Measurements from ENCODE around the gene INSR.
"Not testable (repeated sequence)": the region's sequence is repeated elsewhere in the genome, so short reads cannot be mapped to it uniquely, and the experiment has no call there.

The INSR gene

DNA sequence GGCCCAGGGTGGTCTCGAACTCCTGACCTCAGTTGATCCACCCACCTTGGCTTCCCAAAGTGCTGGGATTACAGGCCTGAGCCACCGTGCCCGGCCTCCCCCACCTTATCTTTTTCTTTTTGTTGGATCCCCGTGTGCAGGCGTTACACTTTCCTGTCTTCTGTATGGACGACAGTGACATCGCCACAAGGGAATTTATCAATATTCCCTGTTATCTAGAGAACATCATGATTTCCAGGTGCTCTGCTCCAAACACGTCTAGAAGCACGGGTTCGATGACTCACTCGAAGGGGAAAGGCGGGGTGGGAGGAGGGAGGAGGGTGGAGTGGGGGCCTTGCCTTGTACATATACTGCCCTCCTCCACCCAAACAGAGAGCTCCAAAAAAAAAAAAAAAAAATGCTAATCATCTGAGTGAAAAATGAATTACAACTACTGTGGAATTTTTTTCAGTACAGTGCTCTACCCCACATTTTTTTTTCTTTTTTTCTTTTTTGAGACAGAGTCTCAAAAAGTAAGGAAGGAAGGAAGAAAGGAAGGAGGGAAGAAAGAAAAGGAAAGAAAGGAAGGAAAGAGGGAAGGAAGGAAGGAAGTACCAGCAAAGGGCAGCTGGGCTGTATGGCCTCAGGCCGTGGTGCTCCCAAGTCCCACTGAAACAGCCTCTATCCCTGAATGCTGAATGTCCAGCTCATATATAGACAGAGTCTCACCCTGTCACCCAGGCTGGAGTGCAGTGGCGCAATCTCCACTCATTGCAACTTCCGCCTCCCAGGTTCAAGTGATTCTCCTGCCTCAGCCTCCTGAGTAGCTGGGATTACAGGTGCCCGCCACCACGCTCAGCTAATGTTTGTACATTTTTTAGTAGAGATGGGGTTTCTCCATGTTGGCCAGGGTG lies 36.8 kb downstream of the INSR start:
- DNase-seq: no peak

DNA sequence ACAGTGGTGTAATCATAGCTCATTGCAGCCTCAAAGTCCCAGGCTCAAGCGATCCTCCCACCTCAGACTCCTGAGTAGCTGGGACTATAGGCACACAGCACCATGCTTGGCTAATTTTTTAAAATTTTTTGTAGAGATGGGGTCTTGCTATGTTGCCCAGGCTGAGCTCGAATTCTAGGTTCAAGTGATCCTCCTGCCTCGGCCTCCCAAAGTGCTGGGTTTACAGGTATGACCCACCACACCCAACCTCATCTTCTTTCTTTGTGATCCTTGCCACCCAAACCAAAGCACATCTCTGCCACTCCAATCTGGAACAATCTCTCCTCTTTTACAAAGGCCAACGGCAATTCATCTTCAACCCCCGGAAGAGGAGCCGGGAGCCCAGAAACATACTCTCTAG lies 38.6 kb downstream of the INSR start:
- no peak for DNase-seq

DNA sequence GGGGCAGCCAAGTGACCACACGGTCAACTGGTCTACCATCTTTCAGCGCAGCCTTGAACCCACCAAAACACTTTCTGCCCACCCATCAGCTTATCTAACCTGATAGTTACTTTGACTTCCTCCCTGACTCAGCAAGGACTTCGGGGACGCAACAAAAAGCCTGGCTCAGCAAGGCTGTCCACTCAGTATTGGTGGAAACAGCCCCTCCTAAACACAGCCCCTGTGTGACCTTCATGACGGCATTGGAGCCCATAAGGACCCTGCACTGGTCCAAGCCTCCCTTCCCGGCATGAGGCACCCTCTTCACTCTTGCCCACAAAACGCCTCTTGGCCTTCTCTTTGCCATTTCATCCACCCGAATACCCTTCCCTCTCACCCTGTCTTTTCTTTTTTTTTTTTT lies 39.1 kb downstream of the INSR start:
- no peak for DNase-seq

DNA sequence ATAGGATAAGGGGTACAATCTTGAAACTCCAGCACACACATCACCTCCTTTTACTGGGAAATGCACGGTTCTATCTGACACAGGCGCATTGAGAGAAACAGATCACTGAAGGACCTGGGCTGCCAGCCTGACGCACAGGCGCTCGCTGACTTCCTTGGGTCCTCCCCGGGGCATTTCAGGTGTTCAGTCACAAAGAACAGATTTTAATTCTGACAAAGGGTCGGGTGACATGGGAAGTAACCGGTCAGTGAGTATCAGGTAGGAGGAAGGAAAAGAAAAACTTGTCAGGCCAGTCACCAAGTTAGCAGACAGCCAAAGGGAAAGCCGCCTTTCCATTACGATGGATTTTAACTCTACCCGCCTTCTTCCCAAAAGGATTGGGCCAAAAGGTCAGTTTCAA lies 39.6 kb downstream of the INSR start:
- DNase-seq: no peak

DNA sequence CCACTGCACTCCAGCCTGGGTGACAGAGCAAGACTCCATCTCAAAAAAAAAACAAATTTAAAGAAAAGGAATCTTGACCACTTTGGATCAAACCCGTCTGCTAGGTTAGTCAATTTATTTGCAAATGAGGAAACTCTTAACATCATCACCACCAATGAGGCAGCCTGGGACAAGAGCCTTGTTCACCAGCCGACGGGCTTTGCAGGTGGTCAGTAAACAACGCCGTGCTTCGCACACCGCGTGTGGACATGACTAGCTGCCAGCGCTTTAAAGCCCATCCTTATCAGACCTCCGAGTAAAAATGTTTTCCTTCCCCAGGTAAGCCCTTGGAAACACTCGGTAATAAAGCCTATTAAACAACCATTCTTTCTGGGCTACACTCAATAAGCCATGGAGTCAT lies 41.9 kb downstream of the INSR start:
- DNase-seq: no peak

DNA sequence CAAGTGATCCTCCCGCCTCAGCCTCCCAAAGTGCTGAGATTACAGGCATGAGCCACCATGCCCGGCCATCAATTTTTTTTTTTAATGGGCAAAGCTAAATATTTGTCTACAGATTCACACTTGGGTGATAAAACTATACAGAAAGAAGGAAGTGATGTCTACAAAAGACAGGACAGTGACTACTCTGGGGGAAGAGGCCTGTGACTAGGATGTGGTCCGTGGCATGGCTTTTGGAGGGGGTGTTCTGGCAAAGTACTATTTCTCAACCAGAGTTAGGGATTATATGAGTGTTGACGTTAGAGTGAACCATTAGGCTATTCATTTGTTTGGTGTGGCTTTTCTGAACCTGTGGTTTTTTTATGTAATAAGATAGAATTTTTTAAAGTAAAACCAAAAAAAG lies 42.7 kb downstream of the INSR start:
- DNase-seq: no peak

DNA sequence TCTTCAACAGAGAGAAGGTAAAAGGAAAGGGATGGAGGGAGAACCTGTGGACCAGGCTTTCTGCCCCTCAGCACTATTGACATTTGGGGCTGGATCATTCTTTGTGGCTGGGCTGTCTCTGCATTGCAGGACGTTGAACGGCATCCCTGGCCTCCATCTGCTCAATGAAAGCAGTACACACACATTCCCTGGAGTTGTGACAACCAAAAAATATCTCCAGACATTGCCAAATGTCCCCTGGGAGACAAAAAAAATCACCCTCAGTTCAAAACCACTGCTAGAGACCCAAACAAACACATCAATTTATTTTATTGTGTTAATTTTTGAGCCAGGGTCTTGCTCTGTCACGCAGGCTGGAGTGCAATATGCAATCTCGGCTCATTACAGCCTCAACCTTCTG lies 43.3 kb downstream of the INSR start:
- no peak for DNase-seq

DNA sequence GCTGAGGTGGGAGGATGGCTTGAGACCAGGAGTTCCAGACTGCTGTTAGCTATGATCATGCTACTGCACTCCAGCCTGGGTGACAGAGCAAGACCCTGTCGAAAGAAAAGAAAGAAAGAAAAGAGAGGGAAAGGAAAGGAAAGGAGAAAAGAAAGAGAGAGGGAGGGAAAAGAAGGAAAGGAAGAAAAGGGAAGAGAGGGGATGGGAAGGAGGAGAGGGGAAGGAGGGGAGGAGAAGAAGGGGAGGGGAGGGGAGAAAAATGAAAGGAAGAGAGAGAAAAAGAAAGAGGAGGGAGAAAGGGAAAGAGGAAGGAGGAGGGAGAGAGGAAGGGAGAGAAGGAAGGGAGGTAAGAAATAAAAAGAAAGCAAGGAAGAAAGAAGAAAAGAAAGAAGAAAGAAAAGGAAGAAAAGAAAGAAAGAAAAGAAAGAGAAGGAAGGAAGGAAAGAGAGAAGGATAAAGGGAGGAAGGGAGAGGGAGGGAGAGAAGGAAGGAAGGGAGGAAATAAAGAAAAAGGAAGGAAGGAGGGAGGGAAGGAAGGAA lies 44.1 kb downstream of the INSR start:
- DNase-seq: no peak

DNA sequence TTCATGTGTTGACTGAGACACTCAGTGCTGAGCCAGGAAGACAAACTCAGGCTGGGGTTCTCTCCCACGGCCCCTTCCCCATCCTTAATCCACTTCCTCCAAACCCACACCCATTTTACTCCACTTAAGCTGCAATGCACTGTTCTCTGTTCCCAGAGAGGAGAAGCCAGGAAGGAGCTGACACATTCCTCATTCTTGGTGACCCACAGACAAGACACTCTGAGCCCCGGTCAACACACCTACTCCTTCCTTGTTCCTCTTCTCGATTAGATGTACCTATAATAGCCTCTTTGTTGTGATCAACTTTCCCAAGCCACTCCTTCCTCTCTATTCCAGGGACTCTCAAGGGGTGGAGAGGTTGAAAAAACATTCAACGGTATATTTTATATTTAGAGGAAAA lies 47.1 kb downstream of the INSR start:
- no peak for DNase-seq

DNA sequence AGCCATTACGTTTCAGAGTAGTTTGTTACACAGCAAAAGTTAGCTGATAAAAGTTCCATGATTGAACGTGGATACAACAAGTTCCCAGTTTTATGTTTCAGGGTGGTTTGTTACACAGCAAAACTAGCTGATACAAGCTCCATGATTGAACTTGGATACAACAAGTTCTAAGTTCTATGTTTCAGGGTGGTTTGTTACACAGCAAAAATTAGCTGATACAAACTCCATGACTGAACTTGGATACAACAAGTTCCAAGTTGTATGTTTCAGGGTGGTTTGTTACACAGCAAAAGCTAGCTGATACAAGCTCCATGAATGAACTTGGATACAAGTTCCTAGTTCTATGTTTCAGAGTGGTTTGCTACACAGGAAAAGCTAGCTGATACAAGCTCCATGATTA lies 47.6 kb downstream of the INSR start:
- no peak for DNase-seq

DNA sequence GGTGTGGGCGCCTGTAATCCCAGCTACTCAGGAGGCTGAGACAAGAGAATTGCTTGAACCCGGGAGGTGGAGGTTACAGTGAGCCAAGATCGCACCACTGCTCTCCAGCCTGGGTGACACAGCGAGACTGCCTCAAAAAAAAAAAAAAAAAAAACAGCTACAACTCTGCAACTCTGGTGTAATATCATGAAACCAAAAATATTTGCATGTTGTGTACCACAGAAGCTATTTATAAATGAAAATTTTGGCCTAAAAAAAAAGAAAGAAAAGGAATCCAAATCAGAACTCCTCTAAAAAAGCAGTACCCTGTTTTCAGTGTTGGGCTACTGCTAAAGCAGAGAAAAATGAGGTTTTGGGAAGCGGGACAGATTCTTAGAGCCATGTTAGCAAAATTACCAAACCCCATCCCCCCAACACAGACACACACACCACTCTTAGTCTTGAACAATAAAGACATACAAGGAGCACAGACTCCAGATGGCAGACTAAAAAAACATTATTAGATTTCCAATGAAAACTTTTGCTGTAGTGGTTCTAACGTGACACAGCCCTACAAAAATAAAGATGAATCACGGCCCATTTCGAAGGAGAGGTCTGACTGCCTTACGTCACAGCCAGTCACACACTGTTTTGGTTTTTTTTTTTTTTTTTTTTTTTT lies 51.5 kb downstream of the INSR start:
- DNase-seq: no peak

DNA sequence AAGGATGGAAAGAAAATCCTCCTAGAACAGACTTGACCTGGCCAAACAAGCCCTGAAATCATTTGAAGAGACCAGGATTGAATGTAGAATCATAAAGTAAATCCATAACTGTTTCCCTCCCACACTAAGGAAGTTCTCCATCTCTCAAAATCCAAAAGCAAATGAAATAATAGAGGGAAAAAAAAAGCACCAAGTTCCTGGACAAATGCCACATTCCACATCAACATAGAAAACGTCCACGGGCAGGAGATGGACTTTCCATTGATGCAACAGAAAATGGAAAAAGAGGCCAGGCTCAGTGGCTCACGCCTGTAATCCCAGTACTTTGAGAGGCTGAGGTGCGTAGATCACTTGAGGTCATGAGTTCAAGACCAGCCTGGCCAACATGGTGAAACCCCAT lies 56.2 kb downstream of the INSR start:
- DNase-seq: peak; percentile 29

DNA sequence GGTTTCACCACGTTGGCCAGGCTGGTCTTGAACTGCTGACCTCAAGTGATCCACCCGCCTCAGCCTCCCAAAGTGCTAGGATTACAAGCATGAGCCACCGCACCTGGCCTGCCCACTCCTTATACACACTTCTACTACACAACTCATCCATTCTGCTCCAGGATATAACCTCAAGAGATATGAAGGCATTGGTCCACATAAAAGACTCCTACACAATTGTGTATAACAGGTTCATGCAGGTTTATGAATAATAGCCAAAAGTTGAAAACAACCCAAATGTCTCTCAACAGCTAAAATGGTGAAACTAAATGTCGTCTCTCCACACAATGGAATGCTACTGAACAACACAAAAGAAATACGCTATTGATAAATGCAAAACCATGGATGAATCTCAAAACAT lies 58.1 kb downstream of the INSR start:
- DNase-seq: no peak

DNA sequence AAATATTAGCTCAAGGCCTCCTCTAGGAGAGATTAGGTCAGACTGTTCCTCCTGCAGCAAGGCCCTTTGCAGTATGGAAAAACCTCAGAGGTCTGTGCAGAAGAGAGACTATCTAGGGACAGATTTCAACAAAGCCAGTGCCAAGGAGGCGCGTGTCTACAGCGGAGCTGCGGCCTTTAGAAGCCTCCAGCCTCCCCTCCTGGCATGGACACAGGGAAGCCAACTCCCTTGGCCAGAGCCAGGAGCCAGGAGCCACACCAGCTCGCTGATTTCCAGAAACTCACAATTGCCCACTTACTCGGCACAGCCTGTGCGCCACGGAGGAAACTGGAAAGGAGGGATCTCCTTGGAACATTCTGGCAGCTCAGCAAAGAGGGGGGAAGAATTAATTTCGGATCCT lies 63.4 kb downstream of the INSR start:
- peak; percentile 48 for DNase-seq

DNA sequence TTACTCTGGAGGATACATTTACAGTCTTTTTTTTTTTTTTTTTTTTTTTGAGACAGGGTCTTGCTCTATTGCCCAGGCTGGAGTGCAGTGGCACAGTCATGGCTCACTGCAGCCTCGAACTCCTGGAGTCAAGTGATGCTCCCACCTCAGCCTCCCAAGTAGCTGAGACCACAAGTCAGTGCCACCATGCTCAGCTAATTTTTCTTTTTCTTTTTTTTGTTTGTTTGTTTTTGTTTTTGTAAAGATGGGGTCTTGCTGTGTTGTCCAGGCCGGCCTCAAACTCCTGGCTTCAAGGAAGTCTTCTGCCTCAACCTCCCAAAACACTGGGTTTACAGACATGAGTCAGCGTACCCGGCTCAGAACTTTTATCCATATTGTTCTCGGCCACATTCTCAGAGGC lies 64.5 kb downstream of the INSR start:
- no peak for DNase-seq

DNA sequence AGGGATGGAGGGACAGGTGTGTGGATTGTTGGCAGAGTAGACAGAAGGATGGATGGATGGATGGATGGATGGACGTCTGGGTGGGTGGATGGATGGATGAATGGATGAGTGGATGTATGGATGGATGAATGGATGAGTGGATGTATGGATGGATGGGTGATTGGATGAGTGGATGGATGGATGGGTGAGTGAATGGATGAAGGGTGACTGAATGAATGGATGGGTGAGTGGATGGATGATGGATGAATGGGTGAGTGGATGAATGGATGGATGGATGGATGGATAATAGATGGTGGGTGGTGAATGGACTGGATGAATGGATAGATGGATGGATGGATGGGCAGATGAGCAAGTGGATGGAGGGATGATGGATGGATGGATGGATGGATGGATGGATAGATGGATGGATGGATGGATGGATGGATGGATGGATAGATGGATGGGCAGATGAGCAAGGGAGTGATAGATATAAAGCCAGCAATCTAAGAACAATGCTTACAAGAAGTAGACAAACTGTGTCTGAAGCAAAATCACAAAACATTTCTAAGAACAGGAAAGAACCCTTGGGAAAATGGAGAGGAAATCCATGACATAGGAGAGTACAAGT lies 65.2 kb downstream of the INSR start:
- DNase-seq: no peak

DNA sequence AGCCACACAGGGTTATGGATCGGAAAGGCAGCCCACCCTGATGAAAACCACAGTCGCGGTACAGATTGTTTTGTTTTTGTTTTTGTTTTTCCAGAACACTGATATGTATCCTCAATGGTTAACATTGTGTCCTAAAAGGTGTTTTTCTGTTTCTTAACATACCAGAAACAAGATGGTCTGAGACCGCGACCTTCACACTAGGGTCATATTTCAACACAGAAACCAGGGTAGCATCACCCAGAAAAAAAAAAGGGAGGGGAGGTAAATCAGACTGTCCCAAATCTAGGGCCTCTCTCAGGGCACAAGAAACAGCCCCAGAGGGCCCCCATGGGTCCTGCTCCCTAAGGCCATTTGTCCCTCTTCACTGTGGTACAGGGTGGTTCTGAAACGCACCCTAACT lies 66.5 kb downstream of the INSR start:
- DNase-seq: no peak

DNA sequence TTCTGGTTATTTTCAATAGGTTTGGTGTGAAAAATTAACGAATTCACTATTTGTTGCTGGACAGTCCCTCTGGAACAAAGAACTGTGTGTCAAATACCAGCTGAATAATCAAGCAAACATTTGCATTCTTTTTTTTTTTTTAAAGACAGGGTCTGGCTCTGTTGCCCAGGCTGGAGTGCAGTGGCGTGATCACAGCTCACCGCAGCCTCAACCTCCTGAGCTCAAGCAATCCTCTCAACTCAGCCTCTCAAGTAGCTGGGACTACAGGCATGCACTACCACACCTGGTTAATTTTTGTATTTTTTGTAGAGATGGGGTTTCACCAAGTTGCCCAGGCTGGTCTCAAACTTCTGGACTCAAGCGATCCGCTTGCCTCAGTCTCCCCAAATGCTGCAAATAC lies 67.1 kb downstream of the INSR start:
- DNase-seq: not testable (repeated sequence)

DNA sequence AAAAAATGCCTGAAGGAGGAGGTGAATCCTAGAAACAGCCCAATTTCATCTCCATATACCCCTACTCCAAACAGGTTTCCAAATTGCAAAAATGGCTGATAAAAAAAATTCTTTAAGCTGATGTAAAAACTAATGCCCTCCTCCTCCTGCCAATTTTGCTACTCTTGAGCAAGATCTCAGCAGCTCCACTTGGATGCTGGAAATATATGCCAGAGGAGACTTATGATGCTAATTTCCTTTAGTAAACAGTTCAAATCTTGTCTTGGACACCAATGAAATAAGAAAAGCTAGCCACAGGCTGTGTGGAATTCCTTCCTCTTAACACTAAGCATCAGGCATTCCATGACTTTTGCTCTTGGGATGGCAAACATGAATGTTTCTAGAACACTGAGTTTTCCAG lies 67.5 kb downstream of the INSR start:
- DNase-seq: no peak

DNA sequence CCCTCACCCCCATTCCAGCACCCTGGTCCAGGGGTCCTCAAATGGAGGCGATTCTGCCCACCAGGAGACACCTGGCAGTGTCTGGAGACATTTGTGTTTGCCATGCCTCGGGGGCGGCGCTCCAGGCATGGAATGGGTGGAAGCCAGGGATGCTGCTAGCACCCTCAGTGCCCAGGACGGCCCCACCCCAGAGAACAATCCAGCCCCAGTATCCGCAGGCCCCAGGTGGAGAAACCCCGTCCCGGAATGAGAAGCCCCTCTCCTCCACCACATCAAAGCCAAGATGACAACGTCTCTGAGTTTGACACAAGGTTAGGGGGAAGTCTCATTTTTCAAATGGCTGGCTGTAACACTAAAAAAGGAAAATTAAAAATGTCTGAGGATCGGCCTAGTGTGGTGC lies 68.5 kb downstream of the INSR start:
- DNase-seq: no peak

DNA sequence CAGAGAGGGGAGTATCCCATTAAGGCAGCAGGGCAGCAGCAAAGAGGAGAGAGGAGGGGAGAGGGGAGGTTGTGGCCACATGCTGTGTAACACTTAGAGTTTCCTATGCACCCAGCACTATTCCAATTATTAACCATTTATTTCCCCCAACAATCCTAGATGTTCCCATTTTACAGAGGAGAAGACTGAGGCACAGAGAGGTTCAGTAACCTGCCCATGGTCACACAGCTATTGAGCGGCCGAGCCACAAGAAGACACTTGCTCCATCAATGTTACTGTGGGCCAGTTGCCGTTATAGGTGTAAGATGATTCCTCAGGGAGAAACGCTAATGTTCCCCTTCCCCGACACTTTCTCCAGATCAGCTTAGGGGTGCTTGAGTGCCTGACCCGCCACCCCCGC lies 69.2 kb downstream of the INSR start:
- no peak for DNase-seq

DNA sequence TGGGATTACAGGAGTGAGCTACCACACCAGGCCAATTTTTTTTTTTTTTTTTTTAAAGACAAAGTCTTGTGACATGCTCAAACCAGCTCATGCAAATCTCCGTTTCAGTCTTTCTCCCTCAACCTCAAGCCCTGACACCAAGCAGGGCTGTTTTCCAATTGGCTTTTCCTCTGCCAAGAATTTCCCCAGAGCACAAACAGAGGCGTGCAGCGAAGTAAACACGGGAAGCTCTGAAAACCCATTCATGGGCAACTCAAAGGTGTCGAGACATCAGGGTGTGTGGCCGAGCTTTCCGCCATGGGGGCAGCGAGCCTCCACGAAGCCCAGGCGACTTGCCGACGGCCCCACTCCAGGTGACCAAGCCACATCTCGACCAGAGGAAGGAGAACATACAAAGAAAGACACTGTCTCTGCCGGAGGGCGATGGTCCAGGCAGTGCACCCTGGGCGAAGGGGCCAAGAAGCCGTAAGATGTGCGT lies 70.0 kb downstream of the INSR start:
- DNase-seq: peak; percentile 73

DNA sequence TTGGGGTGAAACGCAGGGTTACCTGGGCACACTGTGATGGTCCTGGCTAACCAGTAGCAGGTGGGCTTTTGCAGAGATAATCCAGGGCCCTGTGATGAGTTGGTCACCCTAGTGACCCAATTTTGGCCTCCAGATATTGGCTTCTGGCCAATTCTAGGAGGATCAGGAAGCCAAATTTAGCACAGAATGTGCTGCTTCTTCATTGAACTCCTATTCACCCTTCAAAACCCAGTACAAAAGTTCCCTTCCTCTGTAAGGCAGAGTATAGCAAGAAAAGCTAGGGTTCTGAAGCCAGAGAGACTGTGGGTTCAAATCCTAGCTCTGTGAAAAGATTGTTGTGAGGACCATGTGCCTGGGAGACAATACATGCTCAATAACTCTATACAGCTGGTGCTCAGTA lies 70.8 kb downstream of the INSR start:
- no peak for DNase-seq

DNA sequence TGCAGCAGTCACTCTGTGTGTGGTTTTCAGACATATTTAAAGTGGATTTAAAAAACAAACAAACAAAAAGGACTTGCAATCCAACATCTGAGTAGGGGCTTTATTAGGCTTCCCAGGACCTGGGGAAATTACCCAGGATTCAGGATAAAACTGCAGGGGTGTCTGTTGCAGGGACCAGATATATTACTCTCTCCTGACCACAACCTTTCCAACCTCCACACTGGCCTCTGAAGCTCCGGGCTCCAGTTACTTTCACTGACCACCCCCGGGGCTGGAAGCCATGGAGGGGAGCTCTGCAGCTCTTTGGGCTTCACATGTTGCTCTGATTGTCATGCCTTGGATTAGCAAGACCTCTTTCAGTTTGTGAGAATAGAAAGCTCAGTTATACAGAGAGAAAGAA lies 75.2 kb downstream of the INSR start:
- no peak for DNase-seq
